WERI-Rb-1 (cell line): ENCODE results near the gene KCNK7.

Experiments
- DNase-seq: peaks from one replicate; pipeline ENCODE4 v3.0.0-alpha.2; 2020
- H3K27ac ChIP-seq: fragments of 250-450 bp; sonication (Bioruptor Pico); 2 replicates; pipeline ENCODE4 v1.5.1; 2020; ENCODE audit warnings: mild to moderate bottlenecking, moderate library complexity
- H3K27me3 ChIP-seq: fragments of 250-450 bp; sonication (Bioruptor Pico); 2 replicates; pipeline ENCODE4 v1.5.1; 2021; ENCODE audit warnings: mild to moderate bottlenecking, low read depth, moderate library complexity; ENCODE audit not compliant: insufficient read depth, severe bottlenecking
- H3K36me3 ChIP-seq: fragments of 250-450 bp; sonication (Bioruptor Pico); 2 replicates; pipeline ENCODE4 v1.5.1; 2020; ENCODE audit warnings: mild to moderate bottlenecking, moderate library complexity
- H3K4me3 ChIP-seq: 2 replicates; pipeline ENCODE4 v1.5.1; 2011; ENCODE audit warnings: low read depth, mild to moderate bottlenecking, control low read depth, low read length
- H3K9me3 ChIP-seq: fragments of 250-450 bp; sonication (Bioruptor Pico); 2 replicates; pipeline ENCODE4 v1.5.1; 2021; ENCODE audit warnings: mild to moderate bottlenecking, moderate library complexity; ENCODE audit not compliant: severe bottlenecking
- CTCF ChIP-seq: IDR thresholded peaks from 2 replicates; pipeline ENCODE4 v1.5.1; 2011; ENCODE audit warnings: low read depth, mild to moderate bottlenecking, control low read depth, inconsistent platforms, low read length

The KCNK7 gene

GRCh38 chr11:65584723-65585171 is 10.9 kb downstream of the KCNK7 start:
- no peak overlapping the region for H3K4me3 ChIP-seq
- no peak for TF ChIP-seq CTCF
- DNase-seq = no peak
- H3K36me3 ChIP-seq = peaks cover 6% of the 10 kb centered on the region
- no peak overlapping the region for H3K27ac ChIP-seq
- H3K9me3 ChIP-seq = no peaks in the 10 kb centered on the region
- H3K27me3 ChIP-seq = no peaks in the 10 kb centered on the region

- no peaks in the 10 kb centered on the region for H3K9me3 ChIP-seq
- no peaks in the 10 kb centered on the region for H3K27me3 ChIP-seq
- TF ChIP-seq CTCF = no peak
- H3K27ac ChIP-seq = no peak overlapping the region
- H3K4me3 ChIP-seq = no peak overlapping the region
- DNase-seq = no peak
- peaks cover 6% of the 10 kb centered on the region for H3K36me3 ChIP-seq
These were observed 11.5 kb downstream of the KCNK7 start for GRCh38 chr11:65584106-65584505.

GRCh38 chr11:65583589-65583988 is 12.0 kb downstream of the KCNK7 start:
- no peak for TF ChIP-seq CTCF
- Histone ChIP-seq H3K36me3 (peaks cover 6% of the 10 kb centered on the region), H3K27ac (no peak overlapping the region), H3K27me3 (no peaks in the 10 kb centered on the region), H3K4me3 (no peak overlapping the region), H3K9me3 (no peaks in the 10 kb centered on the region)
- DNase-seq = no peak

GRCh38 chr11:65581928-65582327 is 13.7 kb downstream of the KCNK7 start:
- no peak overlapping the region for H3K4me3 ChIP-seq
- H3K27ac ChIP-seq = no peak overlapping the region
- no peaks in the 10 kb centered on the region for H3K27me3 ChIP-seq
- H3K9me3 ChIP-seq = no peaks in the 10 kb centered on the region
- TF ChIP-seq CTCF = no peak
- H3K36me3 ChIP-seq = peaks cover 6% of the 10 kb centered on the region
- no peak for DNase-seq

GRCh38 chr11:65580756-65581155 is 14.8 kb downstream of the KCNK7 start:
- DNase-seq = no peak
- Histone ChIP-seq H3K27ac (no peak overlapping the region), H3K9me3 (no peaks in the 10 kb centered on the region), H3K4me3 (no peak overlapping the region), H3K27me3 (no peaks in the 10 kb centered on the region), H3K36me3 (peaks cover 6% of the 10 kb centered on the region)
- no peak for TF ChIP-seq CTCF

- peaks cover 8% of the 10 kb centered on the region for H3K36me3 ChIP-seq
- TF ChIP-seq CTCF = no peak
- no peak overlapping the region for H3K4me3 ChIP-seq
- no peak for DNase-seq
- H3K27ac ChIP-seq = no peak overlapping the region
- H3K9me3 ChIP-seq = no peaks in the 10 kb centered on the region
- no peaks in the 10 kb centered on the region for H3K27me3 ChIP-seq
These were observed 15.4 kb downstream of the KCNK7 start for GRCh38 chr11:65580031-65580692.
